Gastrocnemius medialis (tissue), 4 donors: ENCODE measurements around the gene ANXA1.

ENCODE experiments used
- POLR2A ChIP-seq, 2 donors: fragments of 450-650 bp; IDR thresholded peaks; one replicate each; pipeline ENCODE4 v1.6.1; 2017; ENCODE audit warnings: antibody characterized with exemption in 2 of 2, mild to moderate bottlenecking in 2 of 2, moderate library complexity in 2 of 2
- TF ChIP-seq, protein P1 (sequence below), 5 experiments: fragments of 450-650 bp in 3 of 5; fragments of 200-600 bp in 2 of 5; sonication (generic) in 2 of 5; IDR thresholded peaks in 4 of 5; conservative IDR thresholded peaks in 1 of 5; 1 replicate in 4 of 5; 2 replicates in 1 of 5; pipeline ENCODE4 v1.5.1; 2016 to 2019; ENCODE audit warnings: antibody characterized with exemption in 5 of 5, mild to moderate bottlenecking in 3 of 5, moderate library complexity in 3 of 5

DNA sequence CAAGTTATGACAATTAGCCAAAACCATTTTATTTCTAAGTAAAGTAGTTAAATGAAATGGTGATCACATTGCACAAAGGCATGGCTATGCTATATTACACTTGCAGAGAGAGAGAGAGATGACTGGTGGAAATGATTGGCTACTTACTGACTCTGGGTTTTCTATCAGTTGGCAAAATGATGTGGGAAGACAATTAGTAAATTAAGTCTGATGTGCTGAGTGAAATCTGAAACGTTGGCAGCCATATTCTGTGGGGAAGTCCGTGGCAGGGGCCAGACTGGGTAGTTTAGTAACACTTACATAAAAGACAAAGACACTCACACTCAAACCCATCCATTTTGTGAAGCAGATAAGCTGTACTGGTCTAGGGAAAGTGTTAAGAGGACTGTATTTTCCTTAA is 61.6 kb downstream of the ANXA1 start:
- TF ChIP-seq, protein P1, sequence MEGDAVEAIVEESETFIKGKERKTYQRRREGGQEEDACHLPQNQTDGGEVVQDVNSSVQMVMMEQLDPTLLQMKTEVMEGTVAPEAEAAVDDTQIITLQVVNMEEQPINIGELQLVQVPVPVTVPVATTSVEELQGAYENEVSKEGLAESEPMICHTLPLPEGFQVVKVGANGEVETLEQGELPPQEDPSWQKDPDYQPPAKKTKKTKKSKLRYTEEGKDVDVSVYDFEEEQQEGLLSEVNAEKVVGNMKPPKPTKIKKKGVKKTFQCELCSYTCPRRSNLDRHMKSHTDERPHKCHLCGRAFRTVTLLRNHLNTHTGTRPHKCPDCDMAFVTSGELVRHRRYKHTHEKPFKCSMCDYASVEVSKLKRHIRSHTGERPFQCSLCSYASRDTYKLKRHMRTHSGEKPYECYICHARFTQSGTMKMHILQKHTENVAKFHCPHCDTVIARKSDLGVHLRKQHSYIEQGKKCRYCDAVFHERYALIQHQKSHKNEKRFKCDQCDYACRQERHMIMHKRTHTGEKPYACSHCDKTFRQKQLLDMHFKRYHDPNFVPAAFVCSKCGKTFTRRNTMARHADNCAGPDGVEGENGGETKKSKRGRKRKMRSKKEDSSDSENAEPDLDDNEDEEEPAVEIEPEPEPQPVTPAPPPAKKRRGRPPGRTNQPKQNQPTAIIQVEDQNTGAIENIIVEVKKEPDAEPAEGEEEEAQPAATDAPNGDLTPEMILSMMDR (IDR thresholded peaks at IDR 0.05 in 4 of 5, conservative IDR thresholded peaks at IDR 0.05 in 1 of 5): no peak
- TF ChIP-seq POLR2A (IDR thresholded peaks at IDR 0.05): no peak
